GM12872 (cell line): ENCODE data around the gene CACNG7.

Experiments used
- TF ChIP-seq, protein P1 (sequence below): IDR thresholded peaks from 3 replicates; pipeline ENCODE4 v1.5.1; 2011; ENCODE audit warnings: low read depth, mild to moderate bottlenecking, low read length, moderate library complexity; ENCODE audit not compliant: insufficient read depth

The CACNG7 gene

GRCh38 chr19:53992815-53993214, 83.7 kb downstream of the CACNG7 start:
- TF ChIP-seq, protein P1, sequence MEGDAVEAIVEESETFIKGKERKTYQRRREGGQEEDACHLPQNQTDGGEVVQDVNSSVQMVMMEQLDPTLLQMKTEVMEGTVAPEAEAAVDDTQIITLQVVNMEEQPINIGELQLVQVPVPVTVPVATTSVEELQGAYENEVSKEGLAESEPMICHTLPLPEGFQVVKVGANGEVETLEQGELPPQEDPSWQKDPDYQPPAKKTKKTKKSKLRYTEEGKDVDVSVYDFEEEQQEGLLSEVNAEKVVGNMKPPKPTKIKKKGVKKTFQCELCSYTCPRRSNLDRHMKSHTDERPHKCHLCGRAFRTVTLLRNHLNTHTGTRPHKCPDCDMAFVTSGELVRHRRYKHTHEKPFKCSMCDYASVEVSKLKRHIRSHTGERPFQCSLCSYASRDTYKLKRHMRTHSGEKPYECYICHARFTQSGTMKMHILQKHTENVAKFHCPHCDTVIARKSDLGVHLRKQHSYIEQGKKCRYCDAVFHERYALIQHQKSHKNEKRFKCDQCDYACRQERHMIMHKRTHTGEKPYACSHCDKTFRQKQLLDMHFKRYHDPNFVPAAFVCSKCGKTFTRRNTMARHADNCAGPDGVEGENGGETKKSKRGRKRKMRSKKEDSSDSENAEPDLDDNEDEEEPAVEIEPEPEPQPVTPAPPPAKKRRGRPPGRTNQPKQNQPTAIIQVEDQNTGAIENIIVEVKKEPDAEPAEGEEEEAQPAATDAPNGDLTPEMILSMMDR = no peak

- TF ChIP-seq, protein P1 = no peak
Observed at GRCh38 chr19:53993448-53993847, 84.4 kb downstream of the CACNG7 start.
